Activated naive CD8-positive, alpha-beta T cell treated with anti-CD3 and anti-CD28 coated beads, Interleukin-2, amount 10 ng/mL, durations not matched to agents 7 days and 5 days (primary cell): ENCODE measurements around the gene MEP1B. TPM values are rescaled to one million over a fixed set of nuclear protein-coding genes. Genes with fewer than 3 reads are reported as not detected.

Experiments
- ATAC-seq: fragments of 150-1000 bp; cut with Tn5 transposase; one replicate; pipeline ENCODE4 v1.10.0; 2021; ENCODE audit warnings: low read depth, moderate library complexity
- POLR2A ChIA-PET: fragments of 350-600 bp; sonication (Branson Sonifier 250); formaldehyde crosslinking; loops from one replicate; lab custom pipeline; 2021; ENCODE audit warnings: antibody characterized with exemption; lab: Charles Lee
- DNase-seq: peaks from one replicate; pipeline ENCODE4 v3.0.0; 2021
- H3K27ac Mint-ChIP-seq: one replicate; pipeline ENCODE4 v1.8.0; 2022; ENCODE audit warnings: mild to moderate bottlenecking, mixed read lengths
- H3K27me3 Mint-ChIP-seq: one replicate; pipeline ENCODE4 v1.8.0; 2022; ENCODE audit warnings: mild to moderate bottlenecking, moderate library complexity, mixed read lengths
- H3K36me3 Mint-ChIP-seq: one replicate; pipeline ENCODE4 v1.8.0; 2021; ENCODE audit warnings: mild to moderate bottlenecking, mixed read lengths
- H3K4me1 Mint-ChIP-seq: one replicate; pipeline ENCODE4 v1.8.0; 2021; ENCODE audit warnings: mixed read lengths
- H3K4me3 Mint-ChIP-seq: one replicate; pipeline ENCODE4 v1.8.0; 2022; ENCODE audit warnings: mild to moderate bottlenecking, moderate library complexity, mixed read lengths
- H3K9me3 Mint-ChIP-seq: one replicate; pipeline ENCODE4 v1.8.0; 2021; ENCODE audit warnings: mixed read lengths
- total RNA-seq, 2 experiments: library from RNA; stranded (reverse); gene quantifications; one replicate each; pipeline ENCODE4 v1.2.3, GENCODE V29; 2021

The MEP1B gene
- total RNA-seq, 2 experiments from 2014 or later = not detected

- H3K9me3 Mint-ChIP-seq = peaks cover 1% of the 10 kb centered on the region
- H3K27ac Mint-ChIP-seq = no peak overlapping the region
- peaks cover 12% of the 10 kb centered on the region for H3K27me3 Mint-ChIP-seq
- ATAC-seq (no peak), DNase-seq (no peak)
- no peaks in the 10 kb centered on the region for H3K36me3 Mint-ChIP-seq
- H3K4me1 Mint-ChIP-seq = no peaks in the 10 kb centered on the region
- POLR2A ChIA-PET = no interaction called here
- no peak overlapping the region for H3K4me3 Mint-ChIP-seq
These were observed 47.2 kb downstream of the MEP1B start for GRCh38 chr18:32237049-32237448.

- Mint-ChIP-seq H3K4me1 (no peaks in the 10 kb centered on the region), H3K9me3 (peaks cover 1% of the 10 kb centered on the region), H3K36me3 (no peaks in the 10 kb centered on the region), H3K4me3 (no peak overlapping the region), H3K27me3 (peaks cover 19% of the 10 kb centered on the region), H3K27ac (no peak overlapping the region)
- DNase-seq (no peak), ATAC-seq (no peak)
- POLR2A ChIA-PET = no interaction called here
These were observed 48.9 kb downstream of the MEP1B start for GRCh38 chr18:32238635-32239268.

- peaks cover 14% of the 10 kb centered on the region for H3K27me3 Mint-ChIP-seq
- ATAC-seq = no peak
- no peaks in the 10 kb centered on the region for H3K36me3 Mint-ChIP-seq
- no peak for DNase-seq
- no peak overlapping the region for H3K27ac Mint-ChIP-seq
- no peak overlapping the region for H3K4me3 Mint-ChIP-seq
- H3K4me1 Mint-ChIP-seq = no peaks in the 10 kb centered on the region
- POLR2A ChIA-PET = no interaction called here
- H3K9me3 Mint-ChIP-seq = no peaks in the 10 kb centered on the region
These were observed 52.6 kb downstream of the MEP1B start for GRCh38 chr18:32242395-32242794.

GRCh38 chr18:32243358-32243757 is 53.5 kb downstream of the MEP1B start:
- DNase-seq (no peak), ATAC-seq (no peak)
- no peaks in the 10 kb centered on the region for H3K4me1 Mint-ChIP-seq
- no peak overlapping the region for H3K27ac Mint-ChIP-seq
- POLR2A ChIA-PET = no interaction called here
- no peaks in the 10 kb centered on the region for H3K36me3 Mint-ChIP-seq
- H3K27me3 Mint-ChIP-seq = peaks cover 13% of the 10 kb centered on the region
- no peak overlapping the region for H3K4me3 Mint-ChIP-seq
- H3K9me3 Mint-ChIP-seq = no peaks in the 10 kb centered on the region

GRCh38 chr18:32244881-32245280 is 55.0 kb downstream of the MEP1B start:
- Mint-ChIP-seq H3K4me3 (no peak overlapping the region), H3K9me3 (no peaks in the 10 kb centered on the region), H3K27me3 (peaks cover 13% of the 10 kb centered on the region), H3K4me1 (no peaks in the 10 kb centered on the region), H3K27ac (no peak overlapping the region), H3K36me3 (no peaks in the 10 kb centered on the region)
- DNase-seq (no peak), ATAC-seq (no peak)
- POLR2A ChIA-PET = no interaction called here

GRCh38 chr18:32249147-32249929 is 59.5 kb downstream of the MEP1B start:
- Mint-ChIP-seq H3K27me3 (peaks cover 19% of the 10 kb centered on the region), H3K27ac (no peak overlapping the region), H3K4me3 (no peak overlapping the region), H3K36me3 (no peaks in the 10 kb centered on the region), H3K4me1 (no peaks in the 10 kb centered on the region), H3K9me3 (no peaks in the 10 kb centered on the region)
- POLR2A ChIA-PET = no interaction called here
- DNase-seq (no peak), ATAC-seq (no peak)

GRCh38 chr18:32251466-32251865 is 61.6 kb downstream of the MEP1B start:
- POLR2A ChIA-PET = no interaction called here
- peaks cover 19% of the 10 kb centered on the region for H3K27me3 Mint-ChIP-seq
- no peak overlapping the region for H3K4me3 Mint-ChIP-seq
- DNase-seq = no peak
- H3K27ac Mint-ChIP-seq = no peak overlapping the region
- no peaks in the 10 kb centered on the region for H3K9me3 Mint-ChIP-seq
- H3K4me1 Mint-ChIP-seq = no peaks in the 10 kb centered on the region
- ATAC-seq = no peak
- no peaks in the 10 kb centered on the region for H3K36me3 Mint-ChIP-seq

- no peaks in the 10 kb centered on the region for H3K36me3 Mint-ChIP-seq
- no peaks in the 10 kb centered on the region for H3K4me1 Mint-ChIP-seq
- POLR2A ChIA-PET = no interaction called here
- H3K4me3 Mint-ChIP-seq = no peak overlapping the region
- H3K27me3 Mint-ChIP-seq = peaks cover 20% of the 10 kb centered on the region
- ATAC-seq (no peak), DNase-seq (no peak)
- no peaks in the 10 kb centered on the region for H3K9me3 Mint-ChIP-seq
- no peak overlapping the region for H3K27ac Mint-ChIP-seq
These were observed 62.5 kb downstream of the MEP1B start for GRCh38 chr18:32252141-32252860.

- DNase-seq (no peak), ATAC-seq (no peak)
- Mint-ChIP-seq H3K27ac (no peak overlapping the region), H3K36me3 (no peaks in the 10 kb centered on the region), H3K27me3 (peaks cover 21% of the 10 kb centered on the region), H3K9me3 (no peaks in the 10 kb centered on the region), H3K4me3 (no peak overlapping the region), H3K4me1 (no peaks in the 10 kb centered on the region)
- POLR2A ChIA-PET = no interaction called here
These were observed 65.7 kb downstream of the MEP1B start for GRCh38 chr18:32255570-32255969.

- DNase-seq (no peak), ATAC-seq (no peak)
- H3K27me3 Mint-ChIP-seq = peaks cover 8% of the 10 kb centered on the region
- H3K4me1 Mint-ChIP-seq = no peaks in the 10 kb centered on the region
- peaks cover 1% of the 10 kb centered on the region for H3K9me3 Mint-ChIP-seq
- POLR2A ChIA-PET = no interaction called here
- H3K27ac Mint-ChIP-seq = no peak overlapping the region
- no peaks in the 10 kb centered on the region for H3K36me3 Mint-ChIP-seq
- no peak overlapping the region for H3K4me3 Mint-ChIP-seq
These were observed 67.4 kb downstream of the MEP1B start for GRCh38 chr18:32257084-32257785.

- POLR2A ChIA-PET = no interaction called here
- Mint-ChIP-seq H3K4me1 (no peaks in the 10 kb centered on the region), H3K36me3 (no peaks in the 10 kb centered on the region), H3K27ac (no peak overlapping the region), H3K4me3 (no peak overlapping the region), H3K27me3 (peaks cover 5% of the 10 kb centered on the region), H3K9me3 (peaks cover 1% of the 10 kb centered on the region)
- DNase-seq (no peak), ATAC-seq (no peak)
These were observed 68.3 kb downstream of the MEP1B start for GRCh38 chr18:32258148-32258547.

- no peaks in the 10 kb centered on the region for H3K36me3 Mint-ChIP-seq
- peaks cover 1% of the 10 kb centered on the region for H3K9me3 Mint-ChIP-seq
- POLR2A ChIA-PET = no interaction called here
- ATAC-seq (no peak), DNase-seq (no peak)
- H3K27ac Mint-ChIP-seq = no peak overlapping the region
- peaks cover 5% of the 10 kb centered on the region for H3K27me3 Mint-ChIP-seq
- H3K4me3 Mint-ChIP-seq = no peak overlapping the region
- H3K4me1 Mint-ChIP-seq = no peaks in the 10 kb centered on the region
These were observed 68.8 kb downstream of the MEP1B start for GRCh38 chr18:32258558-32259204.

- Mint-ChIP-seq H3K4me3 (no peak overlapping the region), H3K4me1 (no peaks in the 10 kb centered on the region), H3K9me3 (peaks cover 1% of the 10 kb centered on the region), H3K27ac (no peak overlapping the region), H3K36me3 (no peaks in the 10 kb centered on the region), H3K27me3 (peaks cover 5% of the 10 kb centered on the region)
- no peak for DNase-seq
- no peak for ATAC-seq
- POLR2A ChIA-PET = no interaction called here
These were observed 69.7 kb downstream of the MEP1B start for GRCh38 chr18:32259553-32259952.
